ENCODE results near the gene TASOR2. TPM values are rescaled to one million over a fixed set of nuclear protein-coding genes. Genes with fewer than 3 reads are reported as not detected.

The TASOR2 gene
- total RNA-seq, 1 donor from 2014 or later: 49.1 TPM

DNA sequence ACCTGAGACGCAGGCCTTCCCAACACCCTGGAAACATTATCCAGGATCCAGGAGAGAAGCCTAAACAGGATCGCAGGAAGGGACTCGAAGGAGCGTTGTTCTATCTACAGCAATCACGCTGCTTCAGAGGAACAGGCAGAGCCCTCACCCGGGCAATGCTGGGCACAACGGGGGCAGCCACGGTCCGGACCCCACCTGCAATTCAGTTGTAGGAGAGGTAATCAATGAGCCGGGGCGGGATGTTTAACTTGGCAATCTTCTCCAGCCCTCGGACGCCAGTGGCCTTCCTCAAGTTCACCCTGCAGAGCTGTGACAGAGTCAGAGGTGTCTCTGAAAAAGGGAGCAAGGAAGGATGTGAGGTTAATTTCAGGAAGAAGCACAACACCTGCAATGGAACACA, 44.1 kb upstream of the TASOR2 start:
- peaks cover 43% of the 10 kb centered on the region for H3K4me1 Mint-ChIP-seq (ENCODE audit: unreplicated experiment)
- DNase-seq (ENCODE audit: low spot score): no peak
- no peak for TF ChIP-seq CTCF (IDR thresholded peaks at IDR 0.05; ENCODE audit: unreplicated experiment)
- peaks cover 8% of the 10 kb centered on the region for H3K27me3 Mint-ChIP-seq (ENCODE audit: unreplicated experiment)
- H3K27ac Mint-ChIP-seq (ENCODE audit: unreplicated experiment): peak overlapping the region; percentile 26
- peaks cover 7% of the 10 kb centered on the region for H3K36me3 Mint-ChIP-seq (ENCODE audit: low read depth, unreplicated experiment)
- no peak overlapping the region for H3K4me3 Mint-ChIP-seq (ENCODE audit: unreplicated experiment)
- no peaks in the 10 kb centered on the region for H3K9me3 Mint-ChIP-seq (ENCODE audit: unreplicated experiment)

DNA sequence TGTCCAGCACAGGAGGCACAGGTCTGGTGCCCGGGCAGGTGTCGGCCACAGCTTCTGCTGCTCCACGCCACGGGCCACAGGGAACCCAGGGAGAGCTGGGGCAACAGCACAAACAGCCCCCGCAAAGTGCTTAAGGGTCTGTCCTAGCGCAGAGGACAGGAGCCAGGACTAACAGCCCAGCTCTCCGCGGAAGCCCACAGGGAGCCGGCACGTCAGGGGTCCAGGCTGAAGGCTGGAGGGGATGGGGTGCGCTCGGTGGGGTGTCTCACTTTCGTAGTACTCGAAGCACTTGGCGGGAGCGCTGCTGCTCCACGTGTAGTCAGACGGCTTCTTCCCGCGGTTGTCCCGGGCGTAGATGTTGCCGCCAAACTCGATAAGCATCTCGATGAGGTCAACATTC, 43.1 kb upstream of the TASOR2 start:
- no peak for DNase-seq (ENCODE audit: low spot score)
- H3K27me3 Mint-ChIP-seq (ENCODE audit: unreplicated experiment): peaks cover 8% of the 10 kb centered on the region
- no peak overlapping the region for H3K4me3 Mint-ChIP-seq (ENCODE audit: unreplicated experiment)
- no peak overlapping the region for H3K27ac Mint-ChIP-seq (ENCODE audit: unreplicated experiment)
- TF ChIP-seq CTCF (IDR thresholded peaks at IDR 0.05; ENCODE audit: unreplicated experiment): no peak
- H3K4me1 Mint-ChIP-seq (ENCODE audit: unreplicated experiment): peaks cover 53% of the 10 kb centered on the region
- no peaks in the 10 kb centered on the region for H3K9me3 Mint-ChIP-seq (ENCODE audit: unreplicated experiment)
- H3K36me3 Mint-ChIP-seq (ENCODE audit: low read depth, unreplicated experiment): peaks cover 7% of the 10 kb centered on the region

- Mint-ChIP-seq H3K4me1 (ENCODE audit: unreplicated experiment) (peaks cover 62% of the 10 kb centered on the region), H3K27me3 (ENCODE audit: unreplicated experiment) (peaks cover 8% of the 10 kb centered on the region), H3K36me3 (ENCODE audit: low read depth, unreplicated experiment) (peaks cover 7% of the 10 kb centered on the region), H3K27ac (ENCODE audit: unreplicated experiment) (peak overlapping the region; percentile 77), H3K9me3 (ENCODE audit: unreplicated experiment) (no peaks in the 10 kb centered on the region), H3K4me3 (ENCODE audit: unreplicated experiment) (peak overlapping the region; percentile 22)
- no peak for DNase-seq (ENCODE audit: low spot score)
- no peak for TF ChIP-seq CTCF (IDR thresholded peaks at IDR 0.05; ENCODE audit: unreplicated experiment)
Measured at GRCh38 chr10:5643346-5644067, 41.1 kb upstream of the TASOR2 start.

GRCh38 chr10:5644930-5645329, 39.7 kb upstream of the TASOR2 start:
- DNase-seq (ENCODE audit: low spot score): no peak
- H3K27ac Mint-ChIP-seq (ENCODE audit: unreplicated experiment): no peak overlapping the region
- peaks cover 10% of the 10 kb centered on the region for H3K27me3 Mint-ChIP-seq (ENCODE audit: unreplicated experiment)
- TF ChIP-seq CTCF (IDR thresholded peaks at IDR 0.05; ENCODE audit: unreplicated experiment): no peak
- H3K4me1 Mint-ChIP-seq (ENCODE audit: unreplicated experiment): peaks cover 62% of the 10 kb centered on the region
- peaks cover 10% of the 10 kb centered on the region for H3K36me3 Mint-ChIP-seq (ENCODE audit: low read depth, unreplicated experiment)
- H3K4me3 Mint-ChIP-seq (ENCODE audit: unreplicated experiment): no peak overlapping the region
- H3K9me3 Mint-ChIP-seq (ENCODE audit: unreplicated experiment): no peaks in the 10 kb centered on the region

GRCh38 chr10:5645375-5645774, 39.3 kb upstream of the TASOR2 start:
- Mint-ChIP-seq H3K27ac (ENCODE audit: unreplicated experiment) (peak overlapping the region; percentile 49), H3K36me3 (ENCODE audit: low read depth, unreplicated experiment) (peaks cover 14% of the 10 kb centered on the region), H3K4me1 (ENCODE audit: unreplicated experiment) (peaks cover 60% of the 10 kb centered on the region), H3K9me3 (ENCODE audit: unreplicated experiment) (no peaks in the 10 kb centered on the region), H3K4me3 (ENCODE audit: unreplicated experiment) (no peak overlapping the region), H3K27me3 (ENCODE audit: unreplicated experiment) (peaks cover 14% of the 10 kb centered on the region)
- no peak for DNase-seq (ENCODE audit: low spot score)
- TF ChIP-seq CTCF (IDR thresholded peaks at IDR 0.05; ENCODE audit: unreplicated experiment): no peak

Measured in endothelial cell (in vitro differentiated cells).